ENCODE data around the gene PCGF3.
"Not testable (repeated sequence)": the region's sequence is repeated elsewhere in the genome, so short reads cannot be mapped to it uniquely, and the experiment has no call there.

PCGF3 gene

DNA sequence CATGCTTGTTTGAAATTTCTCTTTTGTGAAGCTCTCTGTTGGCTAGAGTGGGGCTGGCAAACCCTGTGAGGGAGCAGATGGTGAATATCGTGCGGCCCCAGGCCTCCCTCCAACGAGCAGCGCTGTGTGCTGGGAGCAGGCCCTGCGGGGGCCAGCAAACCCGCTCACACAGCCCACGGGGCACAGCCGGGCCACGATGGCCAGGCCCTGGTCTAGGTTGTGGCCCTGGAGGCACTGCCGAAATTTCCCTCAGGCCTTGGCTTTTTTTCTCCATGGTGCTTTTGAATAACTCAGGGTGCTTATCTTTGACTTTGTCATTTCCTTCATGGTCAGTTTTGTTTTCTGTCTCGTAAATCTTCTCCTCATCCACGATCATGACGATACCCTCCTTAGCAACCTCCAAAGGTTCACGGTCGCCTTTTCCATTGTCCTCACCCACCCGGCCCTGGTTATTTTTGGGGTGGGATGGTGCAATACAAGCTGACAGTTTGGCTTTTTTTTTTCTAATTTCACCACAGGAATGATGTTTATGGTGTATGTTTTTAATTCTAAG lies 20.7 kb downstream of the PCGF3 start:
- no peak for DNase-seq

GRCh38 chr4:726838-727237 lies 21.2 kb downstream of the PCGF3 start:
- no peak for DNase-seq

GRCh38 chr4:727576-727975 lies 21.9 kb downstream of the PCGF3 start:
- DNase-seq, result no peak

GRCh38 chr4:729336-730315 lies 24.0 kb downstream of the PCGF3 start:
- DNase-seq, result no peak

DNA sequence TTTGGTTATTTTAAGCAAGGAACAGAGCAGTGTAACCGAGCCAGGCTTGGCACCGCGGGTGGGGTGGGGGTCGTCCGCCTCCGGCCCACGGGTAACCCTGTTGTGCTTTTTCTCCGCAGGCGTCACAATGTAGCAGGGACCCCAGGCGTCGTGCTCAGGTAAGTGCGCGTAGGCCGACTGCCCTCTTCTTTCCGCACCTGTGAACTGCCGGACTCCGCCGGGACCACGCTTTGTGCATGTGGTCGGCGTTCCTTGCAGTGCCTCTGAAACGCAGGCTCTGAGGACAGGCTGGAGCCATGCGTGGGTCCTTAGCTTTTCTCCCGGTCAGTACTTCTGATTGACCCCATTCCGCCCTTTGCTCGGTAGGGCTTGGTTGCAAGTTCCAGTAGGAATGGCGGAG lies 24.9 kb downstream of the PCGF3 start:
- DNase-seq, result no peak

GRCh38 chr4:730946-731904 lies 25.6 kb downstream of the PCGF3 start:
- not testable (repeated sequence) for DNase-seq

DNA sequence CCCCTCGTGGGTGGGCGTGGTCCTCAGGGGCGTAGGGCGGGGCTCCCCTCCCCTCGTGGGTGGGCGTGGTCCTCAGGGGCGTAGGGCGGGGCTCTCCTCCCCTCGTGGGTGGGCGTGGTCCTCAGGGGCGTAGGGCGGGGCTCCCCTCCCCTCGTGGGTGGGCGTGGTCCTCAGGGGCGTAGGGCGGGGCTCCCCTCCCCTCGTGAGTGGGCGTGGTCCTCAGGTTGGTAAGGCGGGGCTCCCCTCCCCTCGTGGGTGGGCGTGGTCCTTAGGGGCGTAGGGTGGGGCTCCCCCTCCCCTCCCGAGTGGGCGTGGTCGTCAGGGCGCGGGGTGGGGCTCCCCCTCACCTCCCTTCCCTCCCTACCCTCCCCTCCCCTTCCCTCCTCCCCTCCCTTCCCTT lies 26.3 kb downstream of the PCGF3 start:
- not testable (repeated sequence) for DNase-seq

- DNase-seq, result no peak
Observed at GRCh38 chr4:732486-732885, 26.9 kb downstream of the PCGF3 start.

GRCh38 chr4:732911-733630 lies 27.4 kb downstream of the PCGF3 start:
- DNase-seq, result no peak

DNA sequence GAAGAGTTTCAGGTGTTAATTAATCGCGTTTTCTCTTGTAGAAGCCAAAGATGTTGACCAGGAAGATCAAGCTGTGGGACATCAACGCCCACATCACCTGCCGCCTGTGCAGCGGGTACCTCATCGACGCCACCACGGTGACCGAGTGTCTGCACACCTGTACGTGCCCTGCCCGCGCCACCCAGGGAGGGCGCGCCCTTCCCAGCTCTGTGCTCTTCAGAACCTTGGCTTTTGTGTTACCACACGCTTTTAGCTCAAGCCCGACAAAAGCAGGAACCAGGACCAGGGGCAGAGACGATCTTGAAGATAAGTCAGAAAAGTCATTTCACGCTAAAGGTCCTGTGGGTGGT lies 28.0 kb downstream of the PCGF3 start:
- no peak for DNase-seq

- no peak for DNase-seq
Observed at GRCh38 chr4:734075-734474, 28.4 kb downstream of the PCGF3 start.

GRCh38 chr4:734951-735350 lies 29.3 kb downstream of the PCGF3 start:
- DNase-seq, result no peak

DNA sequence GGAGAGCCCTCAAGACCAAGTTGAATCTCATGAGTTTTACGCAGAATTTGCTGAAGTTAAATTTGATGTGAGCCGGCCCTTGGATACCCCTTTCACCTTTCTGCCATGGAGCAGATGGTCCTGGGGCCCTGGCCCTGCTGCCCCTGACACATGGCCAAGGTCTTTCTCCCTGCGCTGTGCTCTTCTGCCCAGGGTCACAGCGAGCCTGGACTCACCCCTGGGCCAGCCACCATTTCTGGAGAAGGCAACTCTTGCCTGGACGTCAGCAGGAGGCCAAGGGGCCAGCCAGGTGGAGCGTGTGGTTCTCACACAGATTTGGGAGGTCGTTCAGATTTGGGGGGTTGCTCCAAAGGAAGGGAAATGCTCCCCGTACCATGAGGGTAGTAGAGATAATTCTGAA lies 30.0 kb downstream of the PCGF3 start:
- DNase-seq, result no peak

GRCh38 chr4:736561-736960 lies 30.9 kb downstream of the PCGF3 start:
- not testable (repeated sequence) for DNase-seq

DNA sequence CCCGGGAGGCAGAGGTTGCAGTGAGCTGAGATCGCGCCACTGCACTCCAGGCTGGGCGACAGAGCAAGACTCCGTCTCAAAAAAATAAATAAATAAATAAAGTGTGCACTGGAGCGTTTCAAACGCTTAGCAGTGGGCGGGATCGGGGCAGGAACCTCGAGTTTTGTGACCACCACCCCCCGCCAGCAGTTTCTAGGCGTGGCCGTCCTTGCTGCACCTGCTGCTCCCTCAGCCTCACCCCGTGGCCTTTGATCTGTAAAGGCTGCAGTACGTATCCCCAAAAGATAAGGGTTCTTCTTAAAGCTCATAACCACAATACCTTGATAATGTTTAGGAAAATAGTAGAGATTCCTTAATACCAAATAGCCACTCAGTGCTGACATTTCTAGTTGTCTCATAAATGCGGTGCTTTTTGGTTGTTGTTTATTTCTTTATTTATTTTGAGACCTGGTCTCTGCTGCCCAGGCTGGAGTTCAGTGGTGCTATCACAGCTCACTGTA lies 33.2 kb downstream of the PCGF3 start:
- no peak for DNase-seq

DNA sequence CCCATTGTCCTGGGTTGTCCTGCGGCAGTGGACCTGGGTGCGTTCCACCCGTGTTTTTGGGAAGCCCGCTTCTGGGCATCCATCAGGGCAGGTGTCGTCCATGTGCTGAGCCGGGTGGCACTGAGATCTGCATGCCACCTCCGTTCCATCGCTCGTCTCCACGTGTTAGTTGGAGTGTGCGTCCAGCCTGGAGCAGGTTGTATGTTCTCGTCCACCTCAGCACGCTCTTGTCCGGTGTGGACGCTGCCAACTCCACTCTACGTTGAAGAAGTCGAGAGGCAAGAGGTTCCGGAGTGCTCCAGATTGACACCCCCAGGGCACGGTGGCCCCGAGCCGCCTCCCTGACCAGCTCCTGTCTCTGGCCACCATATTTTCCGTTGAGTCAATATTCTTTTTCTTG lies 33.9 kb downstream of the PCGF3 start:
- no peak for DNase-seq

DNA sequence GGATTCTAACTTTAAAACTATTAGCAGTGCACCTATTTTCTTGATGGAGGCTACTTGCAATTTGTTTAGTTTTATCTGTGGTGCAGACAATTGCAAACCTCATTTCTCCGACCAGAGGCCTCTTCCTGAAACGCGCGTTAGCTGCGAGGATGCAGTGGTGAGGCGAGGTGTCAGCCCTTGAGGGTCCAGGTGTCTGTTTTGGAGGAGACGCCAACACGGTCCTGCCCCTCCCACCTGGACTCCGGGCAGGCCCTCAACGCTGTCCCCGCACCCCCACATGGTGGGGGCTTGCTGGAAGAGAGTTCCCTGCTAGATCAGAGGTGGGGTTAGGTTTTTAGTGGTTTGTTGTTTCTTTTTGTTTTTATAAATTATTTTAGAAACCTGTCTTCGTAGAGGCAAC lies 34.4 kb downstream of the PCGF3 start:
- DNase-seq, result no peak

DNA sequence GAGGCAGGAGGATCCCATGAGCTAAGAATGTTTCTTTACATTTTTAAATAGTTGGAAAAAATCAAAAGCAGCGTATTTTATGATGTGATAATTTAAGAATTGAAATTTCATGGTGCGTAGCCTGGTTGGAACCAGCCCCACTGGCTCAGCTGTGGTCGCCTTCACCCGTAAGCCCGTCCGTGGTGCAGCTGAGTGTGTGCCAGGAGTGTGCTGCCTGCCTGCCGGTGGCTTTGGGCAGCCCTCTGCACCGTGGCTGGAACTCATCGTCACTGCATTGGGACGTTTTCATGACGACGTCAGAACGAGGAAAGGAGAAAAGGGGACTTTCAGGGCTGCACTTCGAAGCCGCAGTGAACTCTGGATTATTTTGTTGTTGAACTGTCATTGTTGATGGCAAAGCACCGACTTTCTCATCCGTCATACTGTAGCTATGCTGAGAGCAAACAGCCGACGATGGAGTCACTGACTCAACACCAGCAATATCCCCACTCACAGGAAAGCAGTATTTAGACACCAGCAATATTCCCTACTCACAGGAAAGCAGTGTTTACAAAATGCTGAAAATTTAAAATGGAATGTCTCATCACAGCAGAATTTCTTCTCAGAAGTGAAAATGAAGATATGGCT lies 35.1 kb downstream of the PCGF3 start:
- no peak for DNase-seq

DNA sequence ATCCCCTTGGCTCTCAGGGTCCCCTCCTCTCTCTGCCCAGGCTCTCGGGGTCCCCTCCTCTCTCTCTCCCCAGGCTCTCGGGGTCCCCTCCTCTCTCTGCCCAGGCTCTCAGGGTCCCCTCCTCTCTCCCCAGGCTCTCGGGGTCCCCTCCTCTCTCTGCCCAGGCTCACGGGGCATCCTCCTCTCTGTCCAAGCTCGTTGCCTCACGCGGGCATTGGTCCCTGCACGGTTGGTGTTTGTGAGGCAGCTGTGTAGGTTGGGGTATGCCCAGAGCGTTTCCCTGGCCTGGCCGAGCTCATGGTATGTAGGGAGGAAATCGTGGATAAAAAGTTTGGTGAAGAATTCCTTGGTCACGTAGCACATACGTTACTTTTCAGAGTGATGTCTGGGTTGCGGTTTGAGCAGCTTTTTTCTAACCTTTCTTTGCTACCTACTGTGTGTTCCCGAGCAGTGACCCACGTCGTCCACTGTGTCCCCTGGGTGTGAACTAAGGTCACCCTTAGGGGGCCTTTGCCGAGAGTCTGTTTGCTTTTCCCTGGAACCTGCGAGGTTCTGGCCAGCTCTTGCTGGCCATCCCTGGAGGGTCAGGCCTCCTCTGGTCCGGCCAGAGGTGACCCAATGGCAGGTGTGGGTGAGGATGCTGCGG lies 36.6 kb downstream of the PCGF3 start:
- no peak for DNase-seq

- DNase-seq, result peak; percentile 46
Observed at GRCh38 chr4:742742-743311, 37.2 kb downstream of the PCGF3 start.

All from T1000 (cell line).